ENCODE measurements around the gene FAM9C. TPM values are rescaled to one million over a fixed set of nuclear protein-coding genes. Genes with fewer than 3 reads are reported as not detected.

The FAM9C gene
- total and polyA plus RNA-seq, 11 donors, result 0.20 to 2.6 (median 0.34) TPM; not detected in 5

- H3K4me3 ChIP-seq, result no peak overlapping the region
- H3K27me3 ChIP-seq, result peaks cover 0 to 11% (median 0%) of the 10 kb centered on the region in 9 donors
- H3K36me3 ChIP-seq, result no peaks in the 10 kb centered on the region
- peak overlapping the region in 1 of 12 donors; percentile 81 for H3K27ac ChIP-seq
- peaks cover 0 to 48% (median 12%) of the 10 kb centered on the region in 12 donors for H3K4me1 ChIP-seq
- 81 to 92% (median 86%) methylated on average over 3 of the region's 3 CpGs for whole genome bisulfite sequencing, 4 donors
- TF ChIP-seq CTCF (IDR thresholded peaks at IDR 0.05), result no peak
- no peak for TF ChIP-seq POLR2A (IDR thresholded peaks at IDR 0.05)
- no peaks in the 10 kb centered on the region for H3K9me3 ChIP-seq
- no peak for ATAC-seq
- intact Hi-C loops (cut with DNase I), result loop anchor here in 1 of 10 donors (10.0 kb wide), 1 partner anchor 98 kb away; no protein-coding TSS in a partner anchor
- DNase-seq, result no peak
Measured at GRCh38 chrX:12996934-12997435, 47.4 kb downstream of the FAM9C start.

- Histone ChIP-seq H3K9me3 (no peaks in the 10 kb centered on the region), H3K4me1 (peaks cover 0 to 32% (median 11%) of the 10 kb centered on the region in 12 donors), H3K27me3 (peaks cover 0 to 23% (median 0%) of the 10 kb centered on the region in 9 donors), H3K4me3 (no peak overlapping the region), H3K27ac (no peak overlapping the region), H3K36me3 (no peaks in the 10 kb centered on the region)
- no peak for ATAC-seq
- 73 to 80% (median 78%) methylated on average over 4 of the region's 4 CpGs for WGBS, 4 donors
- DNase-seq, result no peak
- TF ChIP-seq CTCF (IDR thresholded peaks at IDR 0.05), result no peak
- TF ChIP-seq POLR2A (IDR thresholded peaks at IDR 0.05), result no peak
- intact Hi-C loops (cut with DNase I), result loop anchor here in 1 of 10 donors (10.0 kb wide), 1 partner anchor 100 kb away; no protein-coding TSS in a partner anchor
Measured at GRCh38 chrX:12994321-12994720, 50.1 kb downstream of the FAM9C start.

- TF ChIP-seq POLR2A (IDR thresholded peaks at IDR 0.05) (no peak), CTCF (IDR thresholded peaks at IDR 0.05) (no peak)
- H3K9me3 ChIP-seq, result no peaks in the 10 kb centered on the region
- ATAC-seq (no peak), DNase-seq (no peak)
- peaks cover 0 to 33% (median 11%) of the 10 kb centered on the region in 12 donors for H3K4me1 ChIP-seq
- H3K4me3 ChIP-seq, result no peak overlapping the region
- H3K36me3 ChIP-seq, result no peaks in the 10 kb centered on the region
- no peak overlapping the region for H3K27ac ChIP-seq
- peaks cover 0 to 28% (median 0%) of the 10 kb centered on the region in 9 donors for H3K27me3 ChIP-seq
- WGBS, 4 donors, result 78 to 88% (median 84%) methylated on average over 1 of the region's 1 CpG
- intact Hi-C loops (cut with DNase I), result loop anchor here in 1 of 10 donors (10.0 kb wide), 1 partner anchor 101 kb away; no protein-coding TSS in a partner anchor
Measured at GRCh38 chrX:12993826-12994225, 50.6 kb downstream of the FAM9C start.

GRCh38 chrX:12992544-12993118 lies 51.8 kb downstream of the FAM9C start:
- H3K36me3 ChIP-seq, result no peaks in the 10 kb centered on the region
- no peak overlapping the region for H3K4me3 ChIP-seq
- DNase-seq (no peak), ATAC-seq (no peak)
- peaks cover 0 to 28% (median 0%) of the 10 kb centered on the region in 9 donors for H3K27me3 ChIP-seq
- 72 to 88% (median 79%) methylated on average over 4 of the region's 4 CpGs for WGBS, 4 donors
- H3K27ac ChIP-seq, result no peak overlapping the region
- peaks cover 0 to 25% (median 7%) of the 10 kb centered on the region in 12 donors for H3K4me1 ChIP-seq
- no peak for TF ChIP-seq POLR2A (IDR thresholded peaks at IDR 0.05)
- TF ChIP-seq CTCF (IDR thresholded peaks at IDR 0.05), result no peak
- no peaks in the 10 kb centered on the region for H3K9me3 ChIP-seq
- intact Hi-C loops (cut with DNase I), result loop anchor here in 1 of 10 donors (10.0 kb wide), 1 partner anchor 102 kb away; no protein-coding TSS in a partner anchor

Measured in heart left ventricle (tissue), 16 donors.